Neuronal stem cell (in vitro differentiated cells): ENCODE measurements around the gene CACTIN.

Experiments used
- DNase-seq: peaks from one replicate; pipeline ENCODE4 v3.0.0-alpha.2; 2013; ENCODE audit warnings: low spot score
- H2AFZ ChIP-seq: one replicate; pipeline ENCODE4 v1.6.1; 2013; ENCODE audit warnings: mild to moderate bottlenecking, low read length, inconsistent platforms
- H2AK5ac ChIP-seq: 2 replicates; pipeline ENCODE4 v1.6.1; 2013; ENCODE audit warnings: low read depth, mild to moderate bottlenecking, inconsistent platforms, low read length, moderate library complexity, mixed read lengths
- H2BK120ac ChIP-seq: 2 replicates; pipeline ENCODE4 v1.6.1; 2013; ENCODE audit warnings: low read depth, mild to moderate bottlenecking, inconsistent platforms, low read length, moderate library complexity, mixed read lengths
- H2BK12ac ChIP-seq: one replicate; pipeline ENCODE4 v1.6.1; 2013; ENCODE audit warnings: low read length, inconsistent platforms
- H2BK15ac ChIP-seq: 2 replicates; pipeline ENCODE4 v1.6.1; 2013; ENCODE audit warnings: mild to moderate bottlenecking, low read length, inconsistent platforms, mixed read lengths
- H2BK5ac ChIP-seq: one replicate; pipeline ENCODE4 v1.6.1; 2013; ENCODE audit warnings: inconsistent platforms, mild to moderate bottlenecking, low read length, moderate library complexity
- H3K14ac ChIP-seq: one replicate; pipeline ENCODE4 v1.6.1; 2013; ENCODE audit warnings: low read length, inconsistent platforms
- H3K18ac ChIP-seq: 2 replicates; pipeline ENCODE4 v1.6.1; 2013; ENCODE audit warnings: low read length, inconsistent platforms
- H3K23ac ChIP-seq: 2 replicates; pipeline ENCODE4 v1.6.1; 2013; ENCODE audit warnings: low read depth, mild to moderate bottlenecking, mixed read lengths, low read length, inconsistent platforms; ENCODE audit not compliant: poor library complexity
- H3K27ac ChIP-seq: replicated peaks from 3 replicates; pipeline ENCODE4 v1.5.1; 2013; ENCODE audit warnings: low read length, inconsistent platforms
- H3K27me3 ChIP-seq, 3 experiments: 2 replicates each; pipeline ENCODE4 v1.6.1; 2013; ENCODE audit warnings: low read length in 3 of 3, mild to moderate bottlenecking in 2 of 3, inconsistent platforms in 1 of 3, low read depth in 1 of 3, mixed read lengths in 1 of 3, moderate library complexity in 1 of 3; ENCODE audit not compliant: control insufficient read depth in 3 of 3, insufficient read depth in 3 of 3
- H3K36me3 ChIP-seq, 2 donors: replicated peaks in 1 of 2; 2 replicates each; pipeline ENCODE4 v1.6.1; 2013; ENCODE audit warnings: low read length in 2 of 2; ENCODE audit not compliant: control insufficient read depth in 2 of 2, insufficient read depth in 2 of 2
- H3K4ac ChIP-seq: 2 replicates; pipeline ENCODE4 v1.6.1; 2013; ENCODE audit warnings: inconsistent platforms, mild to moderate bottlenecking, low read length, moderate library complexity
- H3K4me1 ChIP-seq, 2 donors: 1 replicate in 1 of 2; 2 replicates in 1 of 2; pipeline ENCODE4 v1.6.1; 2013; ENCODE audit warnings: low read length in 2 of 2, low read depth in 1 of 2; ENCODE audit not compliant: control insufficient read depth in 2 of 2, insufficient read depth in 1 of 2
- H3K4me2 ChIP-seq: one replicate; pipeline ENCODE4 v1.6.1; 2013; ENCODE audit warnings: mild to moderate bottlenecking, low read length, inconsistent platforms; ENCODE audit not compliant: insufficient read depth, poor library complexity, severe bottlenecking
- H3K4me3 ChIP-seq, 2 donors: 2 replicates each; pipeline ENCODE4 v1.5.1; 2013; ENCODE audit warnings: low read length in 2 of 2, mild to moderate bottlenecking in 2 of 2, inconsistent platforms in 1 of 2, moderate library complexity in 1 of 2
- H3K79me1 ChIP-seq: one replicate; pipeline ENCODE4 v1.6.1; 2013; ENCODE audit warnings: low read depth, mild to moderate bottlenecking, inconsistent platforms, low read length, moderate library complexity
- H3K9ac ChIP-seq: one replicate; pipeline ENCODE4 v1.6.1; 2013; ENCODE audit warnings: mild to moderate bottlenecking, low read depth, low read length, inconsistent platforms; ENCODE audit not compliant: poor library complexity
- H3K9me3 ChIP-seq, 2 donors: replicated peaks in 1 of 2; 2 replicates each; pipeline versions ENCODE3 to v1.6.1; 2013; ENCODE audit warnings: low read length in 2 of 2, mild to moderate bottlenecking in 2 of 2, inconsistent platforms in 1 of 2, low read depth in 1 of 2, mixed read lengths in 1 of 2, moderate library complexity in 1 of 2; ENCODE audit not compliant: control insufficient read depth in 2 of 2, insufficient read depth in 1 of 2
- H4K8ac ChIP-seq: one replicate; pipeline ENCODE4 v1.6.1; 2013; ENCODE audit warnings: low read depth, mild to moderate bottlenecking, inconsistent platforms, low read length, moderate library complexity
- H4K91ac ChIP-seq: one replicate; pipeline ENCODE4 v1.6.1; 2013; ENCODE audit warnings: low read length, low read depth, mild to moderate bottlenecking, inconsistent platforms; ENCODE audit not compliant: poor library complexity
- WGBS, 2 donors: extraction: QIAGEN DNeasy Blood & Tissue Kit; methylation state at CpG; one replicate each; pipeline ENCODE4 v1.1.7; 2013; ENCODE audit warnings: missing lambda C conversion rate in 2 of 2, mixed read lengths in 1 of 2; ENCODE audit not compliant: insufficient read length in 2 of 2, insufficient replicate concordance in 1 of 2; ENCODE audit errors: extremely low coverage in 2 of 2; 5-methylcytosine and 5-hydroxymethylcytosine counted together

The CACTIN gene

DNA sequence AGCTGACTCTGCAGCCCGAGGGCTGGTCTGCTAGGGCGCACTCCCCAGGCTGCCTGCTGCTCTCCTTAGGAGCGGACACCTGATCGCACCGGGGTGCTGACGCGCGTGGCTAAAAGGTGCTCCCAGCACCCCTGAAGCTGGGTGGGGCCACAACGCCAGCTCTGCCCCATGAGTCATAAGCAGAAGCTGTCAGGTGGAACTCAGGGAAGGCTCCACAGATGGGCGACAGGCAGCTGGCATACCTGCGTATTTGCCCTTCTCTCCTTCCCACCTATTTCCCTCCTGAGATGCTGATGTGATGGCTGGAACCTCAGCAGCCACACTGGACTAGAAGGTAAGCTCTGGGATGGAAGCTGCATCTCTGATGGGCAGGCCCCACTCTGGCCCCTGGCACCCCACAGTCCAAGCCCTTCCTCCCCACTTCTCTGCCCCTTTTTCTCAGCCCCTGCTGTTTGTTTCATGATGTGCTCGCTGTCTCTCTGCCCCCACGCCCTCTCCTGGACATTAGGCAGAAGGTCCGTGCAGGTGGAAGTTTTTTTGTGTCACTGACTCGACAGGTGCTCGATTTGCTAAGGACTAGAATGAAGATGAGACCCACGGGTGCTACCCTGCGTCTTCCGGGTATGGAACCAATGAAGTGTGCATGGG is 30.3 kb upstream of the CACTIN start:
- no peak overlapping the region for H2BK15ac ChIP-seq
- no peak overlapping the region for H2AK5ac ChIP-seq
- H2BK120ac ChIP-seq, result no peak overlapping the region
- H3K18ac ChIP-seq, result no peak overlapping the region
- no peak overlapping the region for H2BK12ac ChIP-seq
- H3K27ac ChIP-seq, result no peak overlapping the region
- no peaks in the 10 kb centered on the region for H3K4me1 ChIP-seq
- H3K27me3 ChIP-seq, result no peaks in the 10 kb centered on the region
- no peak overlapping the region for H3K4me3 ChIP-seq
- no peak overlapping the region for H3K4ac ChIP-seq
- H3K9ac ChIP-seq, result no peak overlapping the region
- no peak overlapping the region for H4K91ac ChIP-seq
- WGBS, 2 donors, result no CpG with 5 or more reads among the region's 19 CpGs
- no peak for DNase-seq
- H3K36me3 ChIP-seq, result peaks cover 47 to 83% of the 10 kb centered on the region in 2 donors
- H3K14ac ChIP-seq, result peak overlapping the region; percentile 94
- H3K23ac ChIP-seq, result no peak overlapping the region
- peaks cover 6% of the 10 kb centered on the region for H3K79me1 ChIP-seq
- no peak overlapping the region for H2AFZ ChIP-seq
- no peak overlapping the region for H3K4me2 ChIP-seq
- peak overlapping the region; percentile 48 for H2BK5ac ChIP-seq
- H3K9me3 ChIP-seq, result peaks cover 0 to 4% of the 10 kb centered on the region in 2 donors
- H4K8ac ChIP-seq, result no peak overlapping the region

DNA sequence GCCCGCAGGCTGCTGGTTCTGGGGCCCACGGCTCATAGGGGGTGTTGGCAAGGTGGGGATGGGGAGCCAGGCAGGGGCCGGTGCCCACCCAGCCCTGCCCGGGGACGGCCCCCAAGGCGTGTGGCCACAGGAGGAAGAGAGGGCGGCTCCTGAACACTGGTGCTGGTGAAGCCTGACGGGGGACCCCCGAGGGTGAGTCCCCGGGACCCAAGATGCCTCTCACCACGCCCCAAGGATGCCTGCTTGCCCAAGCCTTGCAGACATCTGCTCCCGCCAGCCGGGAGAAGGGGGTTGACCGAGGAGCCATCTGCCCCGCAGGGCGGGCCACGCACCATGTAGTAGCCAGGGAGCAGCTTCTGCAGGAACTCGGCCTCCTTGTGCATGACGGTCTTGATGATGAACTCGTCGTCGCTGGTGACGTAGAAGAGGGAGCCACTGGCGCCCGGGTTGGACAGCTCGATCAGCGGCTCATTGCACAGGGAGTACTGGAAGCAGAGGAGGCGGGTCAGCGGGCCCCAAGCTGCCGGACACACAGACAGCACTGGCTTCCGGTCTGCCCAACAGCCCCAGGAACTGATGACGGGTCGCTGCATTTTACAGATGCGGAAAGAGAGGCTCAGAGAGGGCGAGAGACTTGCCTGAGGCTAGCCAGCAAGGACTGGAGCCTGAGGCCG is 29.6 kb upstream of the CACTIN start:
- Histone ChIP-seq H2BK120ac (no peak overlapping the region), H3K36me3 (peaks cover 45 to 83% of the 10 kb centered on the region in 2 donors), H3K79me1 (peaks cover 6% of the 10 kb centered on the region), H3K9ac (no peak overlapping the region), H3K4ac (no peak overlapping the region), H3K23ac (no peak overlapping the region), H2BK5ac (peak overlapping the region; percentile 48), H2BK12ac (peak overlapping the region; percentile 22), H4K8ac (no peak overlapping the region), H3K4me2 (no peak overlapping the region), H3K4me3 (no peak overlapping the region), H3K4me1 (no peaks in the 10 kb centered on the region), H4K91ac (no peak overlapping the region), H2AFZ (no peak overlapping the region), H2AK5ac (no peak overlapping the region), H3K9me3 (peaks cover 0 to 4% of the 10 kb centered on the region in 2 donors), H3K27me3 (no peaks in the 10 kb centered on the region), H2BK15ac (no peak overlapping the region), H3K27ac (no peak overlapping the region), H3K18ac (no peak overlapping the region), H3K14ac (peak overlapping the region; percentile 94)
- DNase-seq, result no peak
- WGBS, 2 donors, result no CpG with 5 or more reads among the region's 36 CpGs

DNA sequence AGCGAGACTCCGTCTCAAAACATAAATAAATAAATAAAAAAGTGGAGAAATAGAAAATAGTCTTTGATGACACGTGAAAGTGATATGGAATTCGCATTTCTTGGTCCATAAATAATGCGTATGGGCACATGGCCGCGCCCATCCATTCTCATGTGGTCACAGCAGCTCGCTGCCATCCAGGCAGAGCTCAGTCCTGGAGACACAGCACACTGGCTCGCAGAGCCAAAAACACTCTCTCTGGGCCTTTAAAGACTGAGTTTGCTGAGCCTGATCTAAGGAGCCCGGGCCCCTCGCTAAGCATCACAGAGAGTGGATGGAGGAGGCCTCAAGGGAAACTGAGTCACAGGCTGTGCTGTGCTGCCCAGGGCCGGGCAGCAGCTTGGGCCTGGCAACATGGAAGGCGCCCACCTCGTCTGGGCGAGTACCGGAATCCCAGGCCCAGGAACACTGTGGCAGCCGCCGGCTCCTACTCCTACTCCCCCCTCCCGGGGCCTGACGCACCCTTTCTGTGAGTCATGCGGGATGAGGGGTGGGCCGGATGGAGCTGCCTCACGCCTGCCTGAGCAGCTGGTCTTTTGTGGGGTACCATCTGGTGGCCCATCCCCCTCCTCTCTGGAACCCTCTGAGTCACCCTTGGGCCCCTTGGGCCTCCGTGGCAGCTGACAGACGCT is 28.9 kb upstream of the CACTIN start:
- H3K36me3 ChIP-seq, result peaks cover 42 to 79% of the 10 kb centered on the region in 2 donors
- peak overlapping the region; percentile 43 for H2AK5ac ChIP-seq
- no peak overlapping the region for H2BK12ac ChIP-seq
- peaks cover 0 to 4% of the 10 kb centered on the region in 2 donors for H3K9me3 ChIP-seq
- H4K91ac ChIP-seq, result no peak overlapping the region
- no peak overlapping the region for H2AFZ ChIP-seq
- H3K4ac ChIP-seq, result no peak overlapping the region
- H2BK5ac ChIP-seq, result no peak overlapping the region
- no peak overlapping the region for H2BK120ac ChIP-seq
- no peaks in the 10 kb centered on the region for H3K27me3 ChIP-seq
- peaks cover 4% of the 10 kb centered on the region for H3K79me1 ChIP-seq
- H2BK15ac ChIP-seq, result no peak overlapping the region
- H3K27ac ChIP-seq, result no peak overlapping the region
- no peak overlapping the region for H3K4me3 ChIP-seq
- no peak overlapping the region for H3K18ac ChIP-seq
- no peak overlapping the region for H3K23ac ChIP-seq
- DNase-seq, result no peak
- no peak overlapping the region for H4K8ac ChIP-seq
- peak overlapping the region; percentile 38 for H3K14ac ChIP-seq
- H3K4me1 ChIP-seq, result no peaks in the 10 kb centered on the region
- no peak overlapping the region for H3K4me2 ChIP-seq
- WGBS, 2 donors, result no CpG with 5 or more reads among the region's 25 CpGs
- no peak overlapping the region for H3K9ac ChIP-seq

DNA sequence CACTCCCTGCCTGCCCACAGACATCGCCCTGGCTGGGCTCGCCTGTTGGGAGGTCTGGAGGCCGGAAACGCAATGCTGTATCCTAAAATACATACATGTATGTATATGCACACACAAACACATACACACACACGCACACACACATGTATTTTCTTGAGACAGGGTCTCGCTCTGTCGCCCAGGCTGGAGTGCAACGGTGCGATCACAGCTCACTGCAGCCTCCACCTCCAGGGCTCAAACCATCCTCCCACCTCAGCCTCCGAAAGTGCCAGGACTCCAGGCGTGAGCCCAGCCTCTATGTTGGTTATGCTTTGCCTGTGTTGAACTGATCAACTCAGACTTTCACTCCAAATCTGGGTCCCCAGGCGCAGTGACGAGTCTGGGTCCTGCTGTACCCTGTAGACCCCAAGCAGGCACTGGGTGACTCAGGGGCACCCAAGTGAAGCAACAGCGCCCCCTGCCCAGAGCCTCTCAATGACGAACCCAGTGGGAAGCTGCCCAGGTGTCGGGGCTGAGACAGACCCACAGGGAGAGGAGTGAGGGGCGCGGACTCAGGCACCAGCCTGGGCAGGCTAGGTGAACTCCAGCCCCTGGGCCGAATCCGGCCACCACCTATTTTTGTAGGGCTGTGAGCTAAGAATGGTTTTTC is 27.4 kb upstream of the CACTIN start:
- Histone ChIP-seq H2BK120ac (no peak overlapping the region), H3K27ac (no peak overlapping the region), H2AK5ac (no peak overlapping the region), H3K9ac (no peak overlapping the region), H3K4me3 (no peak overlapping the region), H3K4me1 (no peaks in the 10 kb centered on the region), H3K18ac (no peak overlapping the region), H3K79me1 (peaks cover 6% of the 10 kb centered on the region), H2BK15ac (no peak overlapping the region), H3K36me3 (peaks cover 40 to 66% of the 10 kb centered on the region in 2 donors), H4K8ac (no peak overlapping the region), H3K4ac (no peak overlapping the region), H3K4me2 (no peak overlapping the region), H2AFZ (no peak overlapping the region), H2BK12ac (no peak overlapping the region), H2BK5ac (no peak overlapping the region), H3K14ac (no peak overlapping the region), H4K91ac (no peak overlapping the region), H3K23ac (no peak overlapping the region), H3K9me3 (peaks cover 0 to 4% of the 10 kb centered on the region in 2 donors), H3K27me3 (no peaks in the 10 kb centered on the region)
- WGBS, 2 donors, result no CpG with 5 or more reads among the region's 20 CpGs
- no peak for DNase-seq
